Astrocyte (in vitro differentiated cells and primary cell): Measurements from ENCODE around the gene RALGPS1.

ENCODE experiments used
- EZH2 ChIP-seq: IDR thresholded peaks from 2 replicates; pipeline ENCODE4 v1.6.1; 2012; ENCODE audit warnings: mild to moderate bottlenecking, low read length, inconsistent platforms; ENCODE audit not compliant: insufficient read depth
- TF ChIP-seq, protein P1 (sequence below): IDR thresholded peaks from 2 replicates; pipeline ENCODE4 v1.5.1; 2011; ENCODE audit warnings: low read depth, mild to moderate bottlenecking, inconsistent platforms, low read length, moderate library complexity; ENCODE audit not compliant: insufficient read depth

DNA sequence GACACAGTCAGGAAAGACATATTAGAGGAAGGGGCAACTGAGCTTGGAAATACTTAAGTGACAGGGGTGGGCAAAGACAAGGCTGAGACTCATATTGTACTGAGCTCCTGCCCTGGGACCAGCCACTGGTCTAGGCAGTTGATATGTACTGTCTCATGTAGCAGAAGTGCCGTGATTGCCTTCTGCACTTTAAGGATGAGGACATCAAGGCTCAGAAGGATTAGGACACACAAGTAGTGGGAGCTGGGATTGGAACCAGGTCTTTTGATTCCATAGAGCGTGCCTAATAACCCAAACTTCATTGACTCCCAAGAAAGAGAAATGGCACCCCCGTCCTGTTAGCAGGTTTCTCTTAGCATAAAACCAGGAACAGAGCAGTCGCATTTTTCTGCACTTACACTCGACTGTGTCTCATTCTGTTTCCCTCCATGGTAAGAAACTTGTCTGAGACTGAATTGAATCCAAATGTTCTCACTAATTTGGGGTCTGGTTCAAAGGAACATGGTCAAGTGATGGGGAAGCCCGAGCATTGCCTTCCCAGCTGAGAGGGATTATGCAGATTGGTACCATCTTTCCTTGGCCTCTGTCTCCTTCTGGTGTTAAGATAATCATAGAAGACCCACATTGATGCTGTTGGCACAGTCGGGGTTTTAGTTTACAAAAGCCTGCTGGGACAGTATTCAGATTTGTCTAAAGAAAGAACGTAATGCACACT is 137.5 kb downstream of the RALGPS1 start:
- TF ChIP-seq, protein P1, sequence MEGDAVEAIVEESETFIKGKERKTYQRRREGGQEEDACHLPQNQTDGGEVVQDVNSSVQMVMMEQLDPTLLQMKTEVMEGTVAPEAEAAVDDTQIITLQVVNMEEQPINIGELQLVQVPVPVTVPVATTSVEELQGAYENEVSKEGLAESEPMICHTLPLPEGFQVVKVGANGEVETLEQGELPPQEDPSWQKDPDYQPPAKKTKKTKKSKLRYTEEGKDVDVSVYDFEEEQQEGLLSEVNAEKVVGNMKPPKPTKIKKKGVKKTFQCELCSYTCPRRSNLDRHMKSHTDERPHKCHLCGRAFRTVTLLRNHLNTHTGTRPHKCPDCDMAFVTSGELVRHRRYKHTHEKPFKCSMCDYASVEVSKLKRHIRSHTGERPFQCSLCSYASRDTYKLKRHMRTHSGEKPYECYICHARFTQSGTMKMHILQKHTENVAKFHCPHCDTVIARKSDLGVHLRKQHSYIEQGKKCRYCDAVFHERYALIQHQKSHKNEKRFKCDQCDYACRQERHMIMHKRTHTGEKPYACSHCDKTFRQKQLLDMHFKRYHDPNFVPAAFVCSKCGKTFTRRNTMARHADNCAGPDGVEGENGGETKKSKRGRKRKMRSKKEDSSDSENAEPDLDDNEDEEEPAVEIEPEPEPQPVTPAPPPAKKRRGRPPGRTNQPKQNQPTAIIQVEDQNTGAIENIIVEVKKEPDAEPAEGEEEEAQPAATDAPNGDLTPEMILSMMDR: no peak
- no peak for TF ChIP-seq EZH2
